Activated gamma-delta T cell (primary cell): Measurements from ENCODE around the gene SLC26A6.

Source experiments
- DNase-seq: peaks from one replicate; lab custom pipeline; 2025; lab: John Stamatoyannopoulos, UW

The SLC26A6 gene

GRCh38 chr3:48599077-48599501 lies 36.2 kb downstream of the SLC26A6 start:
- DNase-seq: no peak

- DNase-seq: no peak
Measured at GRCh38 chr3:48598323-48599076, 36.8 kb downstream of the SLC26A6 start.

- DNase-seq: no peak
Measured at GRCh38 chr3:48597408-48597800, 37.9 kb downstream of the SLC26A6 start.

- no peak for DNase-seq
Measured at GRCh38 chr3:48596676-48597407, 38.4 kb downstream of the SLC26A6 start.

- DNase-seq: no peak
Measured at GRCh38 chr3:48596157-48596556, 39.1 kb downstream of the SLC26A6 start.

- DNase-seq: no peak
Measured at GRCh38 chr3:48595526-48596121, 39.6 kb downstream of the SLC26A6 start.

- no peak for DNase-seq
Measured at GRCh38 chr3:48595075-48595525, 40.2 kb downstream of the SLC26A6 start, which contains the start of gene COL7A1. TSS of gene COL7A1 (minus strand) at chr3:48595329. CDS start at chr3:48595159, 170 bp downstream.

GRCh38 chr3:48594417-48595049 lies 40.7 kb downstream of the SLC26A6 start:
- DNase-seq: no peak

GRCh38 chr3:48593337-48593736 lies 41.9 kb downstream of the SLC26A6 start:
- no peak for DNase-seq

GRCh38 chr3:48592519-48593087 lies 42.7 kb downstream of the SLC26A6 start:
- DNase-seq: no peak

- DNase-seq: no peak
Measured at GRCh38 chr3:48591886-48592518, 43.3 kb downstream of the SLC26A6 start.

- DNase-seq: no peak
Measured at GRCh38 chr3:48591436-48591835, 43.8 kb downstream of the SLC26A6 start.

- DNase-seq: no peak
Measured at GRCh38 chr3:48588230-48588629, 47.0 kb downstream of the SLC26A6 start.

GRCh38 chr3:48587686-48588085 lies 47.6 kb downstream of the SLC26A6 start:
- DNase-seq: no peak

- no peak for DNase-seq
Measured at GRCh38 chr3:48585411-48585810, 49.9 kb downstream of the SLC26A6 start.

- no peak for DNase-seq
Measured at GRCh38 chr3:48584836-48585235, 50.4 kb downstream of the SLC26A6 start.

GRCh38 chr3:48581621-48582481 lies 53.4 kb downstream of the SLC26A6 start:
- DNase-seq: no peak

- no peak for DNase-seq
Measured at GRCh38 chr3:48576647-48577046, 58.6 kb downstream of the SLC26A6 start.
